ENCODE results near the gene GRK1.
"Not testable (repeated sequence)": the region's sequence is repeated elsewhere in the genome, so short reads cannot be mapped to it uniquely, and the experiment has no call there.

The GRK1 gene

DNA sequence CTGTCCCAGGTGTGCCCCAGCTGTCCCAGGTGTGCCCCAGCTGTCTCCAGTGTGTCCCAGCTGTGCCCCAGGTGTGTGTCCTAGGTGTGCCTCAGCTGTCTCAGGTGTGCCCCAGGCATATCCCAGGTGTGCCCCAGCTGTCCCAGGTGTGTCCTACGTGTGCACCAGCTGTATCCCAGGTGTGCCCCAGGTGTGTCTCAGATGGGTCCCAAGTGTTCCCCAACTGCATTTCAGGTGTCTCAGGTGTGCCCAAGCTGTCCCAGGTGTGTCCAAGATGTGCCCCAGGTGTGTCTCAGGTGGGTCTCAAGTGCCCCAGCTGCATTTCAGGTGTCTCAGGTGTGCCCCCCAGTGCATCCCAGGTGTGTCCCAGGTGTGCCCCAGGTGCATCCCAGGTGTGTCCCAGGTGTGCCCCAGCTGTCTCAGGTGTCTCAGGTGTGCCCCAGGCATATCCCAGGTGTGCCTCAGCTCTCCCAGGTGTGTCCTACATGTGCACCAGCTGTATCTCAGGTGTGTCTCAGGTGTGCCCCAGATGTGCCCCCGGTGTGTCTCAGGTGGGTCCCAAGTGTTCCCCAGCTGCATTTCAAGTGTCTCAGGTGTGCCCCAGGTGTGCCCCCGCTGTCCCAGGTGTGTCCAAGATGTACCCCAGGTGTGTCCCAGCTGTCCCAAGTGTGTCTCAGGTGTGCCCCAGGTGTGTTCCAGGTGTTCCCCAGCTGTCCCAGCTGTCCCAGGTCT, 1.3 kb upstream of the GRK1 start:
- no peak for DNase-seq

DNA sequence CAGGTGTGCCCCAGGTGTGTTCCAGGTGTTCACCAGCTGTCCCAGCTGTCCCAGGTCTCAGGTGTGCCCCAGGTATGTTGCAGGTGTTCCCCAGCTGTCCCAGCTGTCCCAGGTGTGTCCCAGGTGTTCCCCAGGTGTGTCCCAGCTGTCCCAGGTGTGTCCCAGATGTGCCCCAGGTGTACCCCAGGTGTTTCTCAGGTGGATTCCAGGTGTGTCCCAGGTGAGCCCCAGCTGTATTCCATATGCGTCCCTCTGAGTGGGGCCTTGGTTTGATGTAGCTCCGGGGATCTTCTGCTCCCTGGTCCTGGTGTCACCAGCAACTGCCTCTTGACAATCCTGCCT, 719 bp upstream of the GRK1 start:
- DNase-seq: no peak

DNA sequence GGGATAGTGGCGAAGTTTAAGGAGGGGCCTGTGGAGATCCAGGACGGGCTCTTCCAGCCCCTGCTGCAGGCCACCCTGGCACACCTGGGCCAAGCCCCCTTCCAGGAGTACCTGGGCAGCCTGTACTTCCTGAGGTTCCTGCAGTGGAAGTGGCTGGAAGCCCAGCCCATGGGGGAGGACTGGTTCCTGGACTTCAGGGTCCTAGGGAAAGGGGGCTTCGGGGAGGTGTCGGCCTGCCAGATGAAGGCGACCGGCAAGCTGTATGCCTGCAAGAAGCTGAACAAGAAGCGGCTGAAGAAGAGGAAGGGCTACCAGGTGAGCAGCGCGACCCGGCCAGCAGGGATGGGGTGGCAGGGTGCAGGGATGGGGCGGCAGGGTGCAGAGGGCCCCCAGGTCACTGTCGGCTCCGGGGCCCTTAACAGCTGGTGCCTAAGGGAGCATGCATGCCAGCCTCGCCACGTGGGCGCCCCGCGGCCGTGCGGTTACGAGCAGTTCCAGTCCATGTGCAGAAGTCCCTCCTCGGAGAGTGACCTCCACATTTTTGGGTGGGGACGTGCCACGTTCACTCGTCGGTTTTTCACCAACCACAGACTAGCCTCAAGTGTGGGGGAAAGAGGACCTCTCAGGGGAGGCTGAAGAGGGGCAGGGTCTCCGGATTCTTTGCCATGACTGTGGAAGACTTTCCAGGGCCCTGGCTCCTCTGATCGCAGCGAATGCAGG, 912 bp downstream of the GRK1 start:
- DNase-seq: no peak

DNA sequence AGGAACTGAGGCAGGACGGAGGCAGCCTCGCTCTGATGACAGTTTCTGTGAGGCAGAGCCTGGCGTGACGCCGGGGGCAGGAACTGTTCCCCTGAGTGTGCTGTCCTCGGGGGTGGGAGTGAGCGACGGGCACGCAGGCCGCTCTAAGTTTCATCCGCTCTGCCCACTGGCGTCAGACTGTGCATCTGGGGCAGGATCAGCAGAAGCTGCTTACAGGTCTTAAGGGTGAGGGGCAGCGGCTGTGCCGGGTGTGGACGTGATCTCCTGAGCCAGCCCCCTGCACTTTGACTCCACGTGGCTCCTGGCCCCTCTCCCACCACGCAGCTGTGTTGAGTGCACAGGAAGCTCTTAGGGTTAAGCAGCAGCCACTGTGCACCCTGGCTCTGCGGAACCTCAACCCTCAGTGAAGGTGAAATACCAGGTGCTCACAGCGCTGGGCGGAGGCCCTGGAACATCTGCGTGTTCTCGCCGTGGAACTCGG, 1.5 kb downstream of the GRK1 start:
- DNase-seq: no peak

DNA sequence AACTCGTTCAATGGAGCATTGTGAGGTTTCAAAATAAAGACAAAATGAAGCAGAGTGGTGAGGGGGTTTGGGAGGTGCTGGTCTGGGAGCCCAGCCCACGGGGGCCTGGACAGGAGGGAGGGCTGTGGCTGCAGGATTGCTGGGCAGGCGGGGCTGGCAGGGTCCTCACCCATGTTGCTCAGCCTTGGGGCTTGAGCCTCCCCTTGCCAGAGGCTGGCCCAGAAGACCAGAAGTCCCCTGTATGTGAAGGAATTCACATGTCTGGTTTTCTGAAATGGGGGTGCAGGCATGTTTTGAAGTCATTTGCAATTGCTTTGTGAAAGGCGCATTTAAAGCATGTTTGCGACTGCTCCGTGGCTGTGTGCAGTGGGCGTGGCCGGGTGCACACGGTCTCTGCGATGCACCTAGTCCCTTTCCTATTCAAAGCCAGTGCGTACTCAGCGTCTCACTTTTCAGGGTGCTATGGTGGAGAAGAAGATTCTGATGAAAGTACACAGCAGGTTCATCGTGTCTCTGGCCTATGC, 2.3 kb downstream of the GRK1 start:
- DNase-seq: no peak

DNA sequence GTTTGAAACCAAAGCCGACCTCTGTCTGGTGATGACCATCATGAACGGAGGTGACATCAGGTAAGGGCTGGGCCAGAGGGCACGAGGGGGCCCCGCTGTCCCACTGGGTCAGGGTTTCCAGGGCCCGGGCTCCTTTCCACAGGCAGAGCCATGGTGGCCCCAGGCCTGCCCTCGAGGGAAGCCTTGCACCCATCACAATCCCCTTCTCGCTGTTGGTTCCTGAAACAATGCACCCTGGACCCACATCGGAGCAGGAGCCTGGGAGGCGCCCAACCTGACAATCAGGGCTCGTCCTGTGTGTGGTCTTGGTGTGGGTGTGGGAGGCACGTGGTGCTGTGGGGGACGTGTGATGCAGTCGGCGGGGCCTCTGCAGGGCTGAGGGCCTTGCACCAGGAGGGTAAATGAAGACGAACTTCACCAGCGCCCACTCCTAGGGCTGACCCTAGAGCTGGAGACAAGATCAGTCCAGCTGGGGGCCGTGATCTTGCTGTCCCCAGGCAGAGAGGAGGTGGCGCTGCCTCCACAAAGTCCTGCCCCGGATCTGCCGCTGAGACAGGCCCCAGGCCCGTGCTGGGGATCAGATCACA, 2.8 kb downstream of the GRK1 start:
- no peak for DNase-seq

DNA sequence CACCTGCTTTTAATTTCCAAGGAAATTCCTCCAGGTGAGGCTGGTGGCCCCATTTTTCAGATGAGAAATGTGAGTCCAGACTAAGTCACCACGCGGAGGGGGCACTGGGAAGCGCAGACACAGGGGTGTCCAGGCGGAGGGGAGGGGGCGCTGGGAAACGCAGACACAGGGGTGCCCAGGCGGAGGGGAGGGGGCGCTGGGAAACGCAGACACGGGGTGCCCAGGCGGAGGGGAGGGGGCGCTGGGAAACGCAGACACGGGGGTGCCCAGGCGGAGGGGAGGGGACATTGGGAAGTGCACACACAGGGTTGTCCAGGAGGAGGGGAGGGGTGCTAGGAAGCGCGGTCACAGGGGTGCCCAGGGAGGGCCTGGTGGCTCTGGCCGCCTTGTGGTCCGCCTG, 3.5 kb downstream of the GRK1 start:
- no peak for DNase-seq

DNA sequence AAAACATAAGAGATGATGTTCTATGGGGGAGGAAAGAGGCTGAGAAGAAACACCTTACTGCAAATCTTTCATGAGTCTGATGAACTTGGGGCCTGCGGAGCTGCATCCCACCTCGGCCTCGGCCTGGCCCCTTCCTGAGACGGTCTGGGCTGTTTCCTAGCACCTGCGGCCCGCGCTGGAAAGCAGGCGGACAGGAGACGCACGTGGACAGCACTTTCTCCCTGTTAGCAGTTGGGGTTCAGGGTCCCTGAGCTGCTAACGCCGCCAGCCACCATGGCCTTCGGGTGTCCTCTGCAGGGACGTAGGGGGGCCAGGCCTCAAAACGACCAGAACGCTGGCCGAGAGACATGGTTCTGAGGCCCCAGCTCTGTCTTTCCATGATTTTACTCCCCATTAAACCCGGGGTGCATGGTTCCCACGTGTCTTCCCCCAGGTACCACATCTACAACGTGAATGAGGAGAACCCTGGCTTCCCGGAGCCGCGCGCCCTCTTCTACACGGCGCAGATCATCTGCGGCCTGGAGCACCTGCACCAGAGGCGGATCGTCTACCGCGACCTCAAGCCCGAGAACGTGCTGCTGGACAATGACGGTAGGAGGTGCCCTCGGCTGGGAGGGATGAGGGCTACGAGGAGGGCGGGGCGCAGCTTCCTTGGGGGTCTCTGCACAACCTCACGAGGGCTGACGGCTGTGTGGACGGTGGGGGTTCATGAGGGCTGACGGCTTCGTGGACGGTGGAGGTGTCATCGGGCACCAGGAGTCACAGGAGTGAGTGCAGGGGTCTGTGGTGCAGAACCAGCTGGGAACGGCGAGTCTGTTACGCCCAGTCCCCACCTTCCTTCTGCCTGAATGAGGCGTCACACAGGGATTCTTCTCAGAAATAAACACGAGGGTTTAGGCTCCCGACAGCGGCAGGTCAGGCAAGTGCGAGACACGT, 4.3 kb downstream of the GRK1 start:
- DNase-seq: no peak

DNA sequence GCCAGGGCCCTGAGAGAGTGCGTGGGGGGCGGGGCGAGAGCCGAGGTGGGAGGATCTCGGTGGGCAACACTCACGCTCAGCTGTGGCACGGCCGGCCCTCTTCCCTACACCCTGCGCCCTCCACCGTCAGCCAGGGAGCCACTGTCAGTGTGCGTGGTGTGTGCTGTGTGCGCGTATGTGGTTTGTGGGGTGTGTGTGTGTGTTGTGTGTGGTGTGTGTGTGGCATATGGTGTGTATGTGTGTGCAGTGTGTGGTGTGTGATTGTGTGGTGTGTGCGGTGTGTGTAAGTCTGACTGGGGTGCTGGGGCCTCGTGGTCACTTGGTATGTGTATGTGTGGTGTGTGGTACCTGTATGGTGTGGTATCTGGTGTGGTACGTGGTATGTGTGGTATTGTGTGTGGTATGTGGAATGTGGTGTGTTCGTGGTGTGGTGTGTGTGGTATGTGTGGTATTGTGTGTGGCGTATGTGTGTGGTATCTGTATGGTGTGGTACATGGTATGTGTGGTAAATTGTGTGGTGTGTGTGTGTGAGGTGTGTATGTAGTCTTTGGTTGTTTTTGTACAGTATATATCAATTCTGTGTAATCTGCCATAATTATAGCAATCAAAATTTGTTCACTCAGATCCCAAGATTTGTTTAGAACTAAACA, 5.1 kb downstream of the GRK1 start:
- no peak for DNase-seq

DNA sequence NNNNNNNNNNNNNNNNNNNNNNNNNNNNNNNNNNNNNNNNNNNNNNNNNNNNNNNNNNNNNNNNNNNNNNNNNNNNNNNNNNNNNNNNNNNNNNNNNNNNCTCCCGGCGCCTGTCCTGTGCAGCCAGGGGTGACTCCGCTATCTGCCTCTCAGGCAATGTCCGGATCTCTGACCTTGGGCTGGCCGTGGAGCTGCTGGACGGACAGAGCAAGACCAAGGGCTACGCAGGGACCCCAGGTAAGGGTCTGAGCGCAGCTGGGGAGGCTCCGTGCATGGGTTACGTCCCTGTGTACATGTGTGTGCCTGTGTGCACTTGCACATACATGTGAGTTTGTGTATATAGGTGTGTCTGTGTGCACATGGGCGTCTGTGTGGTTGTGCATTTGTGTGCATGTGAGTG, 55.9 kb downstream of the GRK1 start:
- DNase-seq: no peak

DNA sequence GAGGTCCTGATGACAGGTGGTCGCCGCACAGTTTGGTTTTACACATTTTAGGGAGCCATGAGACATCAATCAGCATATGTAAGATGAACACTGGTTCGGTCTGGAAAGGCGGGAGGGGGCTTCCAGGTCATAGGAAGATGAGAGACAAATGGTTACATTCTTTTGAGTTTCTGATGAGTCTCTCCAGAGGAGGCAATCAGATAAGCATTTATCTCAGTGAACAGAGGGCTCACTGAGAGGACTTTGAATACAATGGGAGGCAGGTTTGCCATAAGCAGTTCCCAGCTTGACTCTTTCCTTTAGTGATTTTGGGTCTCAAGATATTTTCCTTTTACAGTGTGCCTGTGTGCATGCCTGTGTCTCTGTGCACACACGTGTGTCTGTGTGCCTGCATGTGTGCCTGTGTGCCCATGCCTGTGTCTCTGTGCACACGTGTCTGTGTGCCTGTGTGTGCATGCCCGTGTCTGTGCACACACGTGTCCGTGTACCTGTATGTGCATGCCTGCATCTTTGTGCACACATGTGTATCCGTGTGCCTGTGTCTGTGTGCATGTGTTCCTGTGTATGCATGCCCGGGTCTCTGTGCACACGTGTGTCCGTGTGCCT, 56.5 kb downstream of the GRK1 start:
- no peak for DNase-seq

DNA sequence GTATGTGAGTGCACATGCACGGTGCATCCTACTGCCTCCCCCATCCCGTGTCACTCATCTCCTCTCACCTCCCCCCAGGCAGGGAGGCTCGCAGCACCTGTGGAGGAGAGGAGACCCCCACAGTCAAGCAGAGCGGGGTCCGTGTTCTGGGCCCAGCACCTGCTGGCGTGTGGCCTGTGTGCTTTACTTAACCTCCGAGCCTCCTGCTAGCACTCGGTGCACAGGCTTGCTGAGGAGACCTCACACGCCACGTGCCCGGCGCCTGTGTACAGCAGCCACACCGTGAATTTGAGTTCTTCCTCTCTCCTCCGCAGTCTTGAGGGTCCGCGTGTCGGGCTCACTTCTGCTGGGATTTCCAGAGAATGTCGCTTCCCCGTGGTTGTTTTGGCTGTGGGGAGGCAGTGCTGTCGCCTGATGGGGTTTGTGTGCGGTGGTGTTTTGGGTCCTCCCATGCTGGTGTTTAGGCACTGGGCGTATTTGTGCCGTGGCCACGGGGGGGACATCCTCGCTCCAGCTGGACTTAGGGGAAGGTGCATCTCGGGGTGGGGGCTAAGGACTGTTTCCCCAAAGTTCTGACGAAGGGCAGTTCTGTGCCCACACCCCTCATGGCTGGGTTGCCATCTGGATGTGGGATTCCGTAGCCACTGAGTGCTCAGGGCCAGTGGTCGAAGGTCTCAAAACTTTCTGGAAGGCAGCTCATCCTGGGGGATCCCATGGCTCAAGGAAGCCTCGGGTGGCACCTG, 57.2 kb downstream of the GRK1 start:
- no peak for DNase-seq

DNA sequence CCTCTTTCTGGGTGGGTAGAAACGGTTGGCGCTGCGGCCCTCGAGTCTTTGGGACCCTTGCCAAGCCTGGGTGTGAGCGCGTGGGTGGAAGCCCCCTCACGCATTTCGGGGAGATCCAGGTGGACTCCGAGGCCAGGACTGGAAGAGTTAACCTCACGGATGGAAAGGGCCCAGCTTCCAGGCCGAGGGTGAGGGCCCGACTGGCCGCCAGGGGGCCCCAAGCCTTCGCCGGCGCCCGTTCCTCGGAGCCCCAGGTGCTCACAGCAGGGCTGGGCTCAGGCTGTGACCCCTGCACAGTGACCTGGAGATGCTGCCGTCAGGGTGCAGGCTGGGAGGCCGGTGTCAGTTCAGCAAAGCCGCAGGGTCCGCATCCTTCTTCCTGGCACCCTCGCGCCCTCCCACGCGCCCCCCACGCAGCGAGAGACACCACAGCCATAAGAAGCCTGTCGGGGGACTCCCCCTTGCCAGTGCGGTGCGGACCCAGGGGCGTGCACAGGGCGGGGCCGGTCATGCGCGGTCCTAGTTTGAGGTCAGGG, 57.8 kb downstream of the GRK1 start:
- DNase-seq: peak; percentile 90

DNA sequence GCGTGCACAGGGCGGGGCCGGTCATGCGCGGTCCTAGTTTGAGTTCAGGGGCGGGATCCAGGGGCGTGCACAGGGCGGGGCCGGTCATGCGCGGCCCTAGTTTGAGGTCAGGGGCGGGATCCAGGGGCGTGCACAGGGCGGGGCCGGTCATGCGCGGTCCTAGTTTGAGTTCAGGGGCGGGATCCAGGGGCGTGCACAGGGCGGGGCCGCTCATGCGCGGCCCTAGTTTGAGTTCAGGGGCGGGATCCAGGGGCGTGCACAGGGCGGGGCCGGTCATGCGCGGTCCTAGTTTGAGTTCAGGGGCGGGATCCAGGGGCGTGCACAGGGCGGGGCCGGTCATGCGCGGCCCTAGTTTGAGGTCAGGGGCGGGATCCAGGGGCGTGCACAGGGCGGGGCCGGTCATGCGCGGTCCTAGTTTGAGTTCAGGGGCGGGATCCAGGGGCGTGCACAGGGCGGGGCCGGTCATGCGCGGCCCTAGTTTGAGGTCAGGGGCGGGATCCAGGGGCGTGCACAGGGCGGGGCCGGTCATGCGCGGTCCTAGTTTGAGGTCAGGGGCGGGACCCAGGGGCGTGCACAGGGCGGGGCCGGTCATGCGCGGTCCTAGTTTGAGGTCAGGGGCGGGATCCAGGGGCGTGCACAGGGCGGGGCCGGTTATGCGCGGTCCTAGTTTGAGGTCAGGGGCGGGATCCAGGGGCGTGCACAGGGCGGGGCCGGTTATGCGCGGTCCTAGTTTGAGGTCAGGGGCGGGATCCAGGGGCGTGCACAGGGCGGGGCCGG, 58.5 kb downstream of the GRK1 start:
- not testable (repeated sequence) for DNase-seq

DNA sequence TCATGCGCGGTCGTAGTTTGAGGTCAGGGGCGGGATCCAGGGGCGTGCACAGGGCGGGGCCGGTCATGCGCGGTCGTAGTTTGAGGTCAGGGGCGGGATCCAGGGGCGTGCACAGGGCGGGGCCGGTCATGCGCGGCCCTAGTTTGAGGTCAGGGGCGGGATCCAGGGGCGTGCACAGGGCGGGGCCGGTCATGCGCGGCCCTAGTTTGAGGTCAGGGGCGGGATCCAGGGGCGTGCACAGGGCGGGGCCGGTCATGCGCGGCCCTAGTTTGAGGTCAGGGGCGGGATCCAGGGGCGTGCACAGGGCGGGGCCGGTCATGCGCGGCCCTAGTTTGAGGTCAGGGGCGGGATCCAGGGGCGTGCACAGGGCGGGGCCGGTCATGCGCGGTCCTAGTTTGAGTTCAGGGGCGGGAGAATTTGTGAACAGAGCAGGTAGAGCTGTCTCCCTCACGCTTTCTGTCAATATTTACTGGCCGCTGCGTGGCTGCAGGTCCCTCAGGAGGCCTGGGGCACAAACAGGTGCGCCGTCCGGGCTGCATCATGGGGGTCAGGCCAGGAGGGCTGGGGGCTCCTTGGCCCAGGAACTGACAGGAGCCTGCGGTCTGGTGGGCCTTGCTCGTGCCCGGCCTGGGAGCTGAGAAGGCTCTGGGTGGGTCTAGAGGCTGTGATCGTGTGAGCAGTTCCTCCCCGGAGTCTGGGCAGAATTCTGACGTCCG, 59.2 kb downstream of the GRK1 start:
- DNase-seq: not testable (repeated sequence)

DNA sequence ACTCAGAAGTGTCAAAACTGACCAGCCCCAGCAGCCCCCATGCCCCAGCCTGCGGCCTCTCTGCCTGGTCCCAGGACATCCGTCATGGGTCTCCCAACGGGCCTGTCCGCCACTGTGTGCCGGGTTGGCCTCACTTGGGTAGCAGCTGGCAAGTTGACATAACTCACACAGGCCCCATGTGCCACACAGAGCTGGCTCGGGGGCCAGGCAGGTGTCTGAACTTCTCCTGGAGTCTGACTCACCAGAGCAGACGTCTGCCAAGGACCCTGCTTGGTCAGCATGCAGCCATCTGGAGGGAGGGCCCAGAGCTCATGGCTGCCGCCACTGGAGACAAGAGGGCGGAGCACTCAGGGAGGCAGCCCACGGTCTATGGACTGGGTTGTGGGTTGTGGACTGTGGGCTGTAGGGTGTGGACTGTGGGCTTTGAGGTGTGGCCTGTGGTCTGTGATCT, 60.0 kb downstream of the GRK1 start:
- no peak for DNase-seq

DNA sequence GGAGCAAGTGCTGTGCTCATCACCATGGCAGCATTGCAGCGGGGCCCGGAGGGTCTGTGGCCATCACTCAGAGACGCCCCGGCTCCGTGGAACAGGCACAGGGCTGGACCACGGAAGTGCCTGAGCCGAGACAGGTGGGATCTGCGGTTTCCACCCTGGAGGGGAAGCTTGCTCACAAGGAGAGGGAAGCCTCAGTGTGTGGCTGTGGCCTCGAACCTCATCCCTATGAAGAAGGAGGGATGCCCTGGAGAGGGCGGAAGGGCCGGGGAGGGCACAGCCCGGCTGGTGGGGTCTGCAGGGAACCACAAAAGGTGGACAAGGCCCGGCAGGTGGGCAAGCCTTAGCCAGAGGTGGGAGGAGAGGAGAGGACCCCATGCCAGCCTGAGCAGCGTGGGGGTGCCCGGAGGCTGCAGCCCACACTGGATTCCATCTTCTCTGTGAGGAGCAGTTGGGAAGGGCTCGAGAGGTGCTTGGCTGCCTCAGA, 61.6 kb downstream of the GRK1 start:
- no peak for DNase-seq

DNA sequence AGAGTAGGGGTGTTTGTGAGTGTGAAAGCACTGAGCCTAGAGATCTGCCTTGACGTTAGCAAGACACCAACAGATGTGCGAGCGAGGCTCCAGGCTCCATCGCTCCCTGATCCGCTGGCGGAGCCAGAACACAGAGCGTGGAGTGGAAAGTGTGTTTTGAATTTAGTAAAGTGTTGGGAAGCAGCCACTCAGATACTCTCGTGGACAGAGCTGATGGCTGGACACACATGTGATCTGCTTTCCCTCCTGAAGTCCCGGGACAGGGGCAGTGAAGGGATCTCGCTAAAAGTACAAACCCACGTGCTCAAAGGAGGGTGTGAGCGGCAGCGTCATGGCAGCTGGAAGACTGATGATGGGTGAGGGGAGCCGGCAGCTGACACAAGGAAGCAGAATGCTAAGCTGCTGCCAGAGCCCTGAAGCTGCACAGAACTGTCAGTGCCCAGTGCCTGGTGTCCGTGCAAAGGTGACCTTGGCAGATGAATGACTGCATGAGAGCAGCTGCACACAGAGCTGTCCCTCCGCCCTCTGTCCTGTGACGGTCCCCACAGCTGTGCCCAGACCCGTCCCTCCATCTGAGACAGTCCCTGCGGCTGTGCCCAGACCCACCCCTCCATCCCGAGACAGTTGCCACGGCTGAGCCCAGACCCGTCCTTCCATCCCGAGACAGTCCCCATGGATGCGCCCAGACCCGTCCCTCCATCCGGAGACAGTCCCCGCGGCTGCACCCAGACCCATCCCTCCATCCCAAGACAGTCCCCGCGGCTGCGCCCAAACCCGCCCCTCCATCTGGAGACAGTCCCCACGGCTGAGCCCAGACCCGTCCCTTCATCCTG, 62.4 kb downstream of the GRK1 start:
- DNase-seq: no peak

Data from right kidney (tissue), 1 donor.